GM18508 (cell line): ENCODE measurements around the gene LRP10.
"Not testable (repeated sequence)": the region's sequence is repeated elsewhere in the genome, so short reads cannot be mapped to it uniquely, and the experiment has no call there.

Experiments
- ATAC-seq: cut with Tn5 transposase; IDR thresholded peaks from one replicate; pipeline ENCODE4 v1.9.1; 2021; ENCODE audit warnings: moderate number of reproducible peaks; ENCODE audit not compliant: insufficient read depth, unreplicated experiment

LRP10 gene

GRCh38 chr14:22843123-22843925 is 28.2 kb upstream of the LRP10 start:
- no peak for ATAC-seq

GRCh38 chr14:22844221-22845102 is 27.1 kb upstream of the LRP10 start:
- ATAC-seq, result no peak

- no peak for ATAC-seq
Measured at GRCh38 chr14:22845103-22845394, 26.5 kb upstream of the LRP10 start.

GRCh38 chr14:22845821-22846625 is 25.5 kb upstream of the LRP10 start:
- no peak for ATAC-seq

GRCh38 chr14:22846811-22847307 is 24.7 kb upstream of the LRP10 start:
- ATAC-seq, result no peak

GRCh38 chr14:22847661-22848341 is 23.7 kb upstream of the LRP10 start:
- ATAC-seq, result no peak

- ATAC-seq, result no peak
Measured at GRCh38 chr14:22848351-22849164, 23.0 kb upstream of the LRP10 start.

GRCh38 chr14:22849212-22849819 is 22.2 kb upstream of the LRP10 start:
- no peak for ATAC-seq

- ATAC-seq, result no peak
Measured at GRCh38 chr14:22850944-22851764, 20.4 kb upstream of the LRP10 start.

GRCh38 chr14:22852178-22852577 is 19.4 kb upstream of the LRP10 start:
- not testable (repeated sequence) for ATAC-seq

GRCh38 chr14:22852599-22852939 is 19.0 kb upstream of the LRP10 start:
- ATAC-seq, result no peak

- no peak for ATAC-seq
Measured at GRCh38 chr14:22852940-22853767, 18.4 kb upstream of the LRP10 start.

GRCh38 chr14:22854296-22854695 is 17.2 kb upstream of the LRP10 start:
- ATAC-seq, result not testable (repeated sequence)

GRCh38 chr14:22854963-22855724 is 16.4 kb upstream of the LRP10 start:
- ATAC-seq, result no peak

- ATAC-seq, result no peak
Measured at GRCh38 chr14:22856428-22856827, 15.1 kb upstream of the LRP10 start.

- not testable (repeated sequence) for ATAC-seq
Measured at GRCh38 chr14:22860377-22860776, 11.2 kb upstream of the LRP10 start.
